ENCODE data around the gene ARRDC3. TPM values are rescaled to one million over a fixed set of nuclear protein-coding genes. Genes with fewer than 3 reads are reported as not detected.

ARRDC3 gene
- total and polyA plus RNA-seq, 9 of the 15 experiments (the other 6 are each of a cell fraction or from before 2014, with no cell fraction given) = 15.3 to 58.1 (median 39.4) TPM

GRCh38 chr5:91382530-91383026 lies 539 bp downstream of the ARRDC3 start (continued):
- TF ChIP-seq, protein P1, sequence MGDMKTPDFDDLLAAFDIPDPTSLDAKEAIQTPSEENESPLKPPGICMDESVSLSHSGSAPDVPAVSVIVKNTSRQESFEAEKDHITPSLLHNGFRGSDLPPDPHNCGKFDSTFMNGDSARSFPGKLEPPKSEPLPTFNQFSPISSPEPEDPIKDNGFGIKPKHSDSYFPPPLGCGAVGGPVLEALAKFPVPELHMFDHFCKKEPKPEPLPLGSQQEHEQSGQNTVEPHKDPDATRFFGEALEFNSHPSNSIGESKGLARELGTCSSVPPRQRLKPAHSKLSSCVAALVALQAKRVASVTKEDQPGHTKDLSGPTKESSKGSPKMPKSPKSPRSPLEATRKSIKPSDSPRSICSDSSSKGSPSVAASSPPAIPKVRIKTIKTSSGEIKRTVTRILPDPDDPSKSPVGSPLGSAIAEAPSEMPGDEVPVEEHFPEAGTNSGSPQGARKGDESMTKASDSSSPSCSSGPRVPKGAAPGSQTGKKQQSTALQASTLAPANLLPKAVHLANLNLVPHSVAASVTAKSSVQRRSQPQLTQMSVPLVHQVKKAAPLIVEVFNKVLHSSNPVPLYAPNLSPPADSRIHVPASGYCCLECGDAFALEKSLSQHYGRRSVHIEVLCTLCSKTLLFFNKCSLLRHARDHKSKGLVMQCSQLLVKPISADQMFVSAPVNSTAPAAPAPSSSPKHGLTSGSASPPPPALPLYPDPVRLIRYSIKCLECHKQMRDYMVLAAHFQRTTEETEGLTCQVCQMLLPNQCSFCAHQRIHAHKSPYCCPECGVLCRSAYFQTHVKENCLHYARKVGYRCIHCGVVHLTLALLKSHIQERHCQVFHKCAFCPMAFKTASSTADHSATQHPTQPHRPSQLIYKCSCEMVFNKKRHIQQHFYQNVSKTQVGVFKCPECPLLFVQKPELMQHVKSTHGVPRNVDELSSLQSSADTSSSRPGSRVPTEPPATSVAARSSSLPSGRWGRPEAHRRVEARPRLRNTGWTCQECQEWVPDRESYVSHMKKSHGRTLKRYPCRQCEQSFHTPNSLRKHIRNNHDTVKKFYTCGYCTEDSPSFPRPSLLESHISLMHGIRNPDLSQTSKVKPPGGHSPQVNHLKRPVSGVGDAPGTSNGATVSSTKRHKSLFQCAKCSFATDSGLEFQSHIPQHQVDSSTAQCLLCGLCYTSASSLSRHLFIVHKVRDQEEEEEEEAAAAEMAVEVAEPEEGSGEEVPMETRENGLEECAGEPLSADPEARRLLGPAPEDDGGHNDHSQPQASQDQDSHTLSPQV (IDR thresholded peaks at IDR 0.05) = no peak
- TF ChIP-seq PPARD (CRISPR knock-in tag; IDR thresholded peaks at IDR 0.05) = no peak
- TF ChIP-seq BMI1 (IDR thresholded peaks at IDR 0.05; ENCODE audit: low read length) = no peak
- TF ChIP-seq SPI1 (IDR thresholded peaks at IDR 0.05; ENCODE audit: borderline replicate concordance, low read depth, low read length) = no peak
- no peak for TF ChIP-seq NR3C1 (CRISPR knock-in tag; IDR thresholded peaks at IDR 0.05)
- no peak for TF ChIP-seq SMAD3 (CRISPR knock-in tag; conservative IDR thresholded peaks at IDR 0.05)
- no peak for TF ChIP-seq NR2C1 (IDR thresholded peaks at IDR 0.05)
- TF ChIP-seq NR2C1 (tag; IDR thresholded peaks at IDR 0.05) = no peak
- no peak for TF ChIP-seq ATF1 (CRISPR knock-in tag; IDR thresholded peaks at IDR 0.05)
- no peak for TF ChIP-seq ATF1 (tag; IDR thresholded peaks at IDR 0.05)
- TF ChIP-seq, protein P2, sequence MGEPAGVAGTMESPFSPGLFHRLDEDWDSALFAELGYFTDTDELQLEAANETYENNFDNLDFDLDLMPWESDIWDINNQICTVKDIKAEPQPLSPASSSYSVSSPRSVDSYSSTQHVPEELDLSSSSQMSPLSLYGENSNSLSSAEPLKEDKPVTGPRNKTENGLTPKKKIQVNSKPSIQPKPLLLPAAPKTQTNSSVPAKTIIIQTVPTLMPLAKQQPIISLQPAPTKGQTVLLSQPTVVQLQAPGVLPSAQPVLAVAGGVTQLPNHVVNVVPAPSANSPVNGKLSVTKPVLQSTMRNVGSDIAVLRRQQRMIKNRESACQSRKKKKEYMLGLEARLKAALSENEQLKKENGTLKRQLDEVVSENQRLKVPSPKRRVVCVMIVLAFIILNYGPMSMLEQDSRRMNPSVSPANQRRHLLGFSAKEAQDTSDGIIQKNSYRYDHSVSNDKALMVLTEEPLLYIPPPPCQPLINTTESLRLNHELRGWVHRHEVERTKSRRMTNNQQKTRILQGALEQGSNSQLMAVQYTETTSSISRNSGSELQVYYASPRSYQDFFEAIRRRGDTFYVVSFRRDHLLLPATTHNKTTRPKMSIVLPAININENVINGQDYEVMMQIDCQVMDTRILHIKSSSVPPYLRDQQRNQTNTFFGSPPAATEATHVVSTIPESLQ (CRISPR knock-in tag; IDR thresholded peaks at IDR 0.05) = peak; percentile 14; the same call in 1 of the 2 replicates
- TF ChIP-seq ZNF561 (CRISPR knock-in tag; conservative IDR thresholded peaks at IDR 0.05) = no peak
- TF ChIP-seq SMC3 (conservative IDR thresholded peaks at IDR 0.05; ENCODE audit: insufficient read depth, low read depth, low read length) = no peak
- TF ChIP-seq PREB (CRISPR knock-in tag; IDR thresholded peaks at IDR 0.05) = peak; percentile 47; the same call in 1 of the 2 replicates
- TF ChIP-seq EHMT2 (IDR thresholded peaks at IDR 0.05) = no peak
- TF ChIP-seq NELFE (IDR thresholded peaks at IDR 0.05; ENCODE audit: insufficient read depth, insufficient read length) = no peak
- peak; percentile 57 for TF ChIP-seq SAP30 (IDR thresholded peaks at IDR 0.05; ENCODE audit: borderline replicate concordance, insufficient read depth, low read depth, low read length, poor library complexity, severe bottlenecking)
- no peak for TF ChIP-seq CTBP1 (IDR thresholded peaks at IDR 0.05; ENCODE audit: borderline replicate concordance)
- TF ChIP-seq, protein P3, sequence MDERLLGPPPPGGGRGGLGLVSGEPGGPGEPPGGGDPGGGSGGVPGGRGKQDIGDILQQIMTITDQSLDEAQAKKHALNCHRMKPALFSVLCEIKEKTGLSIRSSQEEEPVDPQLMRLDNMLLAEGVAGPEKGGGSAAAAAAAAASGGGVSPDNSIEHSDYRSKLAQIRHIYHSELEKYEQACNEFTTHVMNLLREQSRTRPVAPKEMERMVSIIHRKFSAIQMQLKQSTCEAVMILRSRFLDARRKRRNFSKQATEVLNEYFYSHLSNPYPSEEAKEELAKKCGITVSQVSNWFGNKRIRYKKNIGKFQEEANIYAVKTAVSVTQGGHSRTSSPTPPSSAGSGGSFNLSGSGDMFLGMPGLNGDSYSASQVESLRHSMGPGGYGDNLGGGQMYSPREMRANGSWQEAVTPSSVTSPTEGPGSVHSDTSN (CRISPR knock-in tag; IDR thresholded peaks at IDR 0.05; ENCODE audit: low read depth) = no peak
- TF ChIP-seq, protein P3 (tag; conservative IDR thresholded peaks at IDR 0.05; ENCODE audit: low read depth) = no peak
